T-cell (primary cell): ENCODE measurements around the gene MYO16. TPM values are rescaled to one million over a fixed set of nuclear protein-coding genes. Genes with fewer than 3 reads are reported as not detected.

Source experiments
- ATAC-seq, 4 experiments: fragments of 200-7000 bp in 3 of 4; fragments of 150-1000 bp in 1 of 4; cut with Tn5 transposase; replicated peaks in 1 of 4; 1 replicate in 3 of 4; 2 replicates in 1 of 4; pipeline ENCODE4 v1.10.0; 2021; ENCODE audit warnings: moderate library complexity in 3 of 4, mild to moderate bottlenecking in 2 of 4, moderate number of reproducible peaks in 1 of 4
- CTCF ChIA-PET, 2 donors: fragments of 300-600 bp; sonication (Branson Sonifier 250); formaldehyde crosslinking; loops; one replicate each; lab custom pipeline; 2022; ENCODE audit warnings: antibody characterized with exemption in 2 of 2; lab: Charles Lee
- POLR2A ChIA-PET, 2 donors: fragments of 300-600 bp; sonication (Branson Sonifier 250); formaldehyde crosslinking; loops; one replicate each; lab custom pipeline; 2022; ENCODE audit warnings: antibody characterized with exemption in 2 of 2; lab: Charles Lee
- DNase-seq, 35 experiments: peaks; one replicate each; pipeline versions ENCODE4 v3.0.0 to v3.0.0-alpha.2; 2013 to 2023
- H3K27ac ChIP-seq: one replicate; pipeline ENCODE4 v1.5.1; 2013; ENCODE audit warnings: low read length
- H3K27me3 ChIP-seq, 2 experiments: replicated peaks in 1 of 2; 1 replicate in 1 of 2; 2 replicates in 1 of 2; pipeline versions ENCODE4 v1.6.1 to v1.7.0; 2013; ENCODE audit warnings: low read length in 1 of 2, mixed read lengths in 1 of 2; ENCODE audit not compliant: control insufficient read depth in 2 of 2, insufficient read depth in 2 of 2; ENCODE audit errors: extremely low read depth in 1 of 2
- H3K36me3 ChIP-seq, 2 donors: 1 replicate in 1 of 2; 2 replicates in 1 of 2; pipeline versions ENCODE4 v1.6.1 to v1.7.0; 2013; ENCODE audit warnings: low read length in 1 of 2; ENCODE audit not compliant: control insufficient read depth in 2 of 2, insufficient read depth in 1 of 2; ENCODE audit errors: extremely low read depth in 1 of 2
- H3K4me1 ChIP-seq, 2 experiments: 1 replicate in 1 of 2; 2 replicates in 1 of 2; pipeline versions ENCODE4 v1.6.1 to v1.7.0; 2013; ENCODE audit warnings: low read length in 2 of 2, mixed read lengths in 1 of 2; ENCODE audit not compliant: insufficient read depth in 2 of 2, control insufficient read depth in 1 of 2; ENCODE audit errors: extremely low read depth in 1 of 2
- H3K4me3 ChIP-seq, 2 donors: 1 replicate in 1 of 2; 2 replicates in 1 of 2; pipeline versions ENCODE4 v1.5.1 to v1.7.0; 2013; ENCODE audit warnings: mild to moderate bottlenecking in 2 of 2, low read length in 1 of 2, moderate library complexity in 1 of 2; ENCODE audit not compliant: control insufficient read depth in 1 of 2; ENCODE audit errors: extremely low read depth in 1 of 2
- H3K9me3 ChIP-seq: 2 replicates; pipeline ENCODE4 v1.7.0; 2013
- H3K27ac Mint-ChIP-seq, 2 donors: one replicate each; pipeline ENCODE4 v1.8.0; 2020 to 2021; ENCODE audit warnings: mild to moderate bottlenecking in 2 of 2, mixed read lengths in 2 of 2
- H3K27me3 Mint-ChIP-seq, 2 donors: one replicate each; pipeline ENCODE4 v1.8.0; 2021 to 2022; ENCODE audit warnings: mixed read lengths in 2 of 2
- H3K36me3 Mint-ChIP-seq: one replicate; pipeline ENCODE4 v1.8.0; 2021; ENCODE audit warnings: mixed read lengths
- H3K4me1 Mint-ChIP-seq, 3 donors: one replicate each; pipeline ENCODE4 v1.8.0; 2020 to 2022; ENCODE audit warnings: mixed read lengths in 3 of 3, mild to moderate bottlenecking in 1 of 3
- H3K4me3 Mint-ChIP-seq, 3 donors: one replicate each; pipeline ENCODE4 v1.8.0; 2020 to 2022; ENCODE audit warnings: mild to moderate bottlenecking in 3 of 3, mixed read lengths in 3 of 3, moderate library complexity in 3 of 3
- H3K9me3 Mint-ChIP-seq, 3 donors: one replicate each; pipeline ENCODE4 v1.8.0; 2020 to 2022; ENCODE audit warnings: mixed read lengths in 3 of 3
- WGBS: methylation state at CpG from one replicate; pipeline ENCODE4 v1.1.5; 2013; ENCODE audit warnings: missing lambda C conversion rate; ENCODE audit not compliant: insufficient coverage; 5-methylcytosine and 5-hydroxymethylcytosine counted together
- total RNA-seq, 35 experiments: library from RNA in 6 of 35; stranded (reverse) in 6 of 35; fragments of 120-200 nt in 1 of 35; gene quantifications; one replicate each; pipeline versions ENCODE4 v1.2.1 to v1.2.4 and lab custom pipeline; 2013 to 2026

Gene MYO16
- total RNA-seq, 5 donors from 2014 or later (not counting 1 experiment from before 2014, with no cell fraction given): 0.20 to 2.0 (median 1.1) TPM

DNA sequence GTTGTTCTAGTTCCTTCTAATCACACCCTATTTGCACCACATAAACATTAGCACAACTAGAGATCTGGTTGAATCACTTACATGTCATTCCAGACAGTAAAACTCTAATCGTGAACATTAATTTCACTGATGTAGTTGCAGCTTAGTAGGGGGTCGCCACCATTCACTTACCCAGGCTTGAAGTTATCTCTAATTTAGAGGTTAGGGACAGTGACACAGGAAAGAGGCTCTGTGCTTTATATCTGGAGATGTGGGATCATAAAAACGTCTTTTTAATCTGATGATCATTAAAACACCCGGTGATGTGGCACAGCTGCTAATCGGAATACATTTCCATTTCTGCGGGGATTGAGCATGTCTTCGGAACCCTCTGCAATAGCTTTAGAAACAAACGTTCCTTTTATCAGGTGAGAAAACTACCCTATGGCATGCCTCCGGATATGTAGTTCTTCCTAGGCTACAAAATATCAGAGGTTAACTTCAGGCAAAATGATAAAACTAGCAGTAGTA is 523.0 kb downstream of the MYO16 start:
- peaks cover 2 to 17% of the 10 kb centered on the region in 2 donors for H3K27me3 Mint-ChIP-seq
- H3K27me3 ChIP-seq: no peaks in the 10 kb centered on the region
- ATAC-seq (no peak), DNase-seq (no peak)
- no peak overlapping the region for H3K27ac ChIP-seq
- no peaks in the 10 kb centered on the region for H3K4me1 Mint-ChIP-seq
- ChIA-PET POLR2A (no interaction called here), CTCF (interaction anchor here in 1 of 2 donors (0.6 kb wide), 1 partner anchor 10 kb away, joined by 3 read pairs; no protein-coding TSS in a partner anchor)
- 87% methylated on average over 6 of the region's 9 CpGs for WGBS
- H3K36me3 Mint-ChIP-seq: no peaks in the 10 kb centered on the region
- H3K4me3 ChIP-seq: no peak overlapping the region
- no peak overlapping the region for H3K4me3 Mint-ChIP-seq
- H3K9me3 Mint-ChIP-seq: no peaks in the 10 kb centered on the region
- no peaks in the 10 kb centered on the region for H3K9me3 ChIP-seq
- H3K36me3 ChIP-seq: no peaks in the 10 kb centered on the region
- no peak overlapping the region for H3K27ac Mint-ChIP-seq
- H3K4me1 ChIP-seq: no peaks in the 10 kb centered on the region

DNA sequence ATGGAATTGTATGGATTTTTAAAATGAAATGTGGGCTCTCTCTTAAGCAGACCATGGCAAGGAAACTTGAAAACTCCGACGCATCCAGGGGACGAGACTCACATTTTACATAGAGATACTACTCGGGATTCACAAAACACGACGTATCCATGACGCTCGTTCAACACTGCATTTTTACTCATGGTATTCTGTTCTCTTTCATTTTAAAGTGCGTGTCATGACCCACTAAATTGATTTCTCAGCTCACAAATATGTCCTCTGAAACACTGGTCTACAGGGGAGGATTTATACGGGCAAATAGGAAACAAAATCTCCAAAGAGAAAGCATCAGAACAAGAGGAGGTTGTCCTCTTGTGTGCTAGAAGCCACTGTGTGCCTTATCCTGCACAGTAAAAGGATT is 523.5 kb downstream of the MYO16 start:
- ChIA-PET POLR2A (no interaction called here), CTCF (no interaction called here)
- Mint-ChIP-seq H3K4me3 (no peak overlapping the region), H3K9me3 (no peaks in the 10 kb centered on the region), H3K36me3 (no peaks in the 10 kb centered on the region), H3K4me1 (no peaks in the 10 kb centered on the region), H3K27ac (no peak overlapping the region), H3K27me3 (peaks cover 3 to 19% of the 10 kb centered on the region in 2 donors)
- H3K9me3 ChIP-seq: no peaks in the 10 kb centered on the region
- H3K4me1 ChIP-seq: no peaks in the 10 kb centered on the region
- ATAC-seq (no peak), DNase-seq (no peak)
- H3K36me3 ChIP-seq: no peaks in the 10 kb centered on the region
- WGBS: 80% methylated on average over 1 of the region's 10 CpGs
- H3K27ac ChIP-seq: no peak overlapping the region
- no peaks in the 10 kb centered on the region for H3K27me3 ChIP-seq
- H3K4me3 ChIP-seq: no peak overlapping the region

DNA sequence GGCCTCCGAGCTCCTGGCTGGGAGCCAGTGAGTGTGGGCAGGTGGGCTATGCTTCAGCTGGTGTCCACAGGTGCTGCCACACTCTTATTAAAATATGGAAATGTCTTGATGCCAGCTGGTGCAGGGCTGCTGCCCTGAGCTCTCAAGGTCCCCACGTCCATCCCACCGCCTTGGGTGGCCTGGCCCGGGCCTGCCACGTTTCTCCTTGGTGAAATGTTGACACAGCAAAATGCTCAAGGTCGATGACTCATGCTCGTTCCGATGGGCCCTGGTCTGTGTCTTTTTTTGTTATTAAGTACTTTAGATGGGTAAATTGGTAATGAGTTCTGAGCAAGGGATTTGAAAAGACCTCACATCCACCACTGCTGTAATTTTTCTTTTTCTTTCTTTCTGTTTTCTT is 524.7 kb downstream of the MYO16 start:
- no peaks in the 10 kb centered on the region for H3K27me3 ChIP-seq
- ChIA-PET CTCF (no interaction called here), POLR2A (no interaction called here)
- H3K4me3 ChIP-seq: no peak overlapping the region
- DNase-seq: no peak
- H3K4me1 Mint-ChIP-seq: no peaks in the 10 kb centered on the region
- no peaks in the 10 kb centered on the region for H3K4me1 ChIP-seq
- H3K9me3 ChIP-seq: no peaks in the 10 kb centered on the region
- H3K9me3 Mint-ChIP-seq: no peaks in the 10 kb centered on the region
- H3K36me3 Mint-ChIP-seq: no peaks in the 10 kb centered on the region
- no peak overlapping the region for H3K27ac Mint-ChIP-seq
- H3K36me3 ChIP-seq: no peaks in the 10 kb centered on the region
- WGBS: 65% methylated on average over 4 of the region's 8 CpGs
- H3K27ac ChIP-seq: no peak overlapping the region
- H3K4me3 Mint-ChIP-seq: no peak overlapping the region
- no peak for ATAC-seq
- H3K27me3 Mint-ChIP-seq: peaks cover 3 to 19% of the 10 kb centered on the region in 2 donors

DNA sequence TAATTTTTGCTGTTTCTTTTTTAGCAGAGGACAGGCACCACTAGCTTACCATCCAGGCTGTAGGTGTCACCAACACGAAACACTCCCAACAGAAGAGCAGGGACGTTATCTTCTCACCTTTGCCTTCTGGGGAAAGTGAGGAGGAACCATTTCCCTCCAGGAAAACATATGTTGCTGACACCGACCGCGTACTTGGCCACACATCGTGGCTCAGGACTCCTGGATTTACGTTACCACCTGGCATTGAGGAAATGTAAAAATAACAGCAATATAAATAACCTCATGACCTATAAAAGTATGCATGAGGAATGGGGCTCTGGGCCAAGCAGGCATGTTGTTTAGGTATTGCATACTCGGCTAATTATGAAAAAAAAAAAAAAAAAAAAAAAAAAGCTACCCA is 525.1 kb downstream of the MYO16 start:
- ChIA-PET CTCF (interaction anchor here in 1 of 2 donors (0.6 kb wide), 1 partner anchor 191 kb away, joined by 3 read pairs; no protein-coding TSS in a partner anchor), POLR2A (no interaction called here)
- no peak overlapping the region for H3K27ac ChIP-seq
- ATAC-seq (no peak), DNase-seq (no peak)
- Mint-ChIP-seq H3K27me3 (peaks cover 3 to 19% of the 10 kb centered on the region in 2 donors), H3K4me3 (no peak overlapping the region), H3K4me1 (no peaks in the 10 kb centered on the region), H3K27ac (no peak overlapping the region), H3K36me3 (no peaks in the 10 kb centered on the region), H3K9me3 (no peaks in the 10 kb centered on the region)
- no CpG with 5 or more reads among the region's 8 CpGs for WGBS
- H3K4me1 ChIP-seq: no peaks in the 10 kb centered on the region
- no peak overlapping the region for H3K4me3 ChIP-seq
- no peaks in the 10 kb centered on the region for H3K9me3 ChIP-seq
- no peaks in the 10 kb centered on the region for H3K36me3 ChIP-seq
- H3K27me3 ChIP-seq: no peaks in the 10 kb centered on the region

DNA sequence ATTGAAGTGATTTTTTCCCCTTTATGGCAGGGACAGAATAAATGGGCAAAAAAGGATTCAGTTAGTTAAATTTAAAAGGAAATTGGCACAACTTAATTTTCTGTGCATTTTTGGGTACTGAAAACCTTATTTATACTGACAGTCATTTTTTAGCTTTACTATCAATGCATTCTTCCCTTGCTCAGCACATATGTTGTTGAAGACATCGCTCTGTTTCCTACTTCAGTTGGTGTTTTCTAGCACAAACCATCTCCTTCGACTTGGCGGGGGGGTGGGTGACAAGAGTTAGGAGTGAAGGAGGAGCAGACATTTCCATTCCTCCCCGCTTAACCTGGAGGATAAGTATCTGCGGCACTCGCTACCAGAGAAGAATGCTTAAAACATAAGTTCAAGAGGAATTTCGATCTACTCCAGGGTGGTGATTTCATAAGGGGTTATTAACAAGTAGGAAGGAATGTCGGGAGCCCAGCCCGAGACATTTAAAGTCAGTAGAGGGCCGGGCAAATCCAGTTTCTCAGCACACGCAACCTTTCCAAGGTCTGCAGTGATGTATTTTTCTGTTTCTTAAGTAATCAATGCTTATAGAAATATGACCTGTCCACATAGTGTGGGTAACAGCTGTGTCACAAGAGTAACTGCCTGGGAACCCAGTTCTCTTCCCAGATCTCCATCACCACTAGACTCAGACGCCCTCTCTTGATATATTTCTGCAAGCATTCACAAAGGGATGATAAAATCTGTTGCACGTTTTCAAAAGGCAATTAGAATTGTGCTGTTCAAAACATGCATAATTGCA is 525.8 kb downstream of the MYO16 start:
- WGBS: 79% methylated on average over 6 of the region's 13 CpGs
- peaks cover 3 to 15% of the 10 kb centered on the region in 2 donors for H3K27me3 Mint-ChIP-seq

DNA sequence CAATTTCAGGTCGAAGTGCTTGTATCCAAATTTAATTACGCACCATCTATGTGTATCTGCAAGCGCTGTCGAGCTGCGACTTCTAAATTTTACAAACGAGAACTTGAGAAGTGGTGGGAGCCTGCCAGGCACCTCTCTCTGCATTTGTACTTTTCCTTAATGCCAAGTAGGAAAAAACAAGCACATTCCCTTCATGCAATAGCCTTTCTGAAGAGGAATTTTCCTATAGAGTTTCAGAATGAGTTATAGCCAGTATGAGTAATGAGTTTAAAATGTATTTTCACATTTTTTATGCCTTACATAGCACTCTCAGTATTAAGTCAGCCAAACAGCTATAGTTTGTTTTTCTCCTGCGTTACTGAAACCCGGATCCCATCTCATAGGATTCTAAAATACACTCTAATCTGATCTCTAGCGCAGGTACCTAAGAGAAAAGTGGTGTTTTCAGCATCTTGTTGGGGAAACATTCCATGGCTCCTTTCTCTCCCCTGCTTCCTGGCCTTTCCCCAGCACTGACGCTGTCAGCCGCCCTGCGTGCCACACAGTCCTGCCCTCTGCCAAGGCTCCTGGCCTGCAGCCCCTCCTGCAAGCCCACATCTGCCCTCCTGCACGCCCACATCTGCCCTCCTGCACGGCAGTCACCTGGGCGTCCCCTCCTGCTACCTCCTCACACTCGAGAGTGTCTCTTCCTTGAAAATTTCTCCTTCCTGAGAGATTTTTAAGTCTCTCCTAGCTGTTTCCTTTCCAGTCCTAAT is 526.9 kb downstream of the MYO16 start:
- WGBS: 79% methylated on average over 13 of the region's 16 CpGs
- Histone ChIP-seq H3K36me3 (no peaks in the 10 kb centered on the region), H3K27ac (no peak overlapping the region), H3K27me3 (no peaks in the 10 kb centered on the region), H3K4me1 (no peaks in the 10 kb centered on the region), H3K4me3 (no peak overlapping the region), H3K9me3 (no peaks in the 10 kb centered on the region)
- Mint-ChIP-seq H3K4me1 (no peaks in the 10 kb centered on the region), H3K27me3 (peaks cover 3 to 15% of the 10 kb centered on the region in 2 donors), H3K4me3 (no peak overlapping the region), H3K27ac (no peak overlapping the region), H3K36me3 (no peaks in the 10 kb centered on the region), H3K9me3 (no peaks in the 10 kb centered on the region)
- POLR2A ChIA-PET: no interaction called here
- ATAC-seq (no peak), DNase-seq (no peak)
- CTCF ChIA-PET: no interaction called here

More for the DNA sequence above, 525.8 kb downstream of the MYO16 start:
- no peak overlapping the region for H3K27ac ChIP-seq
- Mint-ChIP-seq H3K27ac (no peak overlapping the region), H3K36me3 (no peaks in the 10 kb centered on the region), H3K4me1 (no peaks in the 10 kb centered on the region), H3K4me3 (no peak overlapping the region), H3K9me3 (no peaks in the 10 kb centered on the region)
- H3K4me3 ChIP-seq: no peak overlapping the region
- DNase-seq: no peak
- H3K27me3 ChIP-seq: no peaks in the 10 kb centered on the region
- H3K9me3 ChIP-seq: no peaks in the 10 kb centered on the region
- ChIA-PET CTCF (interaction anchor here in 1 of 2 donors (0.6 kb wide), 1 partner anchor 190 kb away, joined by 3 read pairs; no protein-coding TSS in a partner anchor), POLR2A (no interaction called here)
- ATAC-seq: no peak
- H3K4me1 ChIP-seq: no peaks in the 10 kb centered on the region
- H3K36me3 ChIP-seq: no peaks in the 10 kb centered on the region
